K562 (cell line): ENCODE measurements around the gene LPAR3. TPM values are rescaled to one million over a fixed set of nuclear protein-coding genes. Genes with fewer than 3 reads are reported as not detected.

Source experiments
- ATAC-seq: fragments of 200-7000 bp; cut with Tn5 transposase; 3 replicates; pipeline ENCODE4 v1.9.1; 2020; ENCODE audit warnings: moderate library complexity
- BruUV-seq: library from RNA; stranded (reverse); fragments of 400-500 nt; replicated peaks from 2 replicates; lab custom pipeline; 2021; lab: Mats Ljungman, UMichigan
- CTCF ChIA-PET: fragments of 300-600 bp; formaldehyde crosslinking; extraction: SDS; loops from one replicate; lab custom pipeline; 2021; ENCODE audit warnings: low intra/inter-chr PET ratio; lab: Yijun Ruan, JAX
- POLR2A ChIA-PET: fragments of 300-600, 350-650 bp; sonication (Branson Sonifier 250); formaldehyde crosslinking; extraction: SDS; loops from one replicate; lab custom pipeline; 2021; ENCODE audit warnings: antibody characterized with exemption, inconsistent platforms; lab: Yijun Ruan, JAX
- DNase-seq, 4 experiments: peaks; one replicate each; pipeline versions ENCODE4 v3.0.0 to v3.0.0-alpha.2; 2011 to 2018; ENCODE audit warnings: low spot score in 3 of 4, mixed read lengths in 3 of 4; ENCODE audit errors: extremely low read depth in 1 of 4
- FAIRE-seq: peaks from 2 replicates; lab custom pipeline; 2011; peaks lifted over from hg19 to GRCh38; lab: Jason Lieb, UNC
- H2AFZ ChIP-seq: 2 replicates; pipeline ENCODE4 v1.6.0; 2011; ENCODE audit warnings: low read depth, low read length, control low read depth, inconsistent platforms
- H3K27ac ChIP-seq: fragments of 200-600 bp; 3 replicates; pipeline ENCODE4 v1.8.0; 2011; ENCODE audit warnings: low read depth, mild to moderate bottlenecking, control low read depth, inconsistent platforms, low read length, moderate library complexity, mixed read lengths; ENCODE audit errors: extremely low read depth
- H3K27me3 ChIP-seq, 2 experiments: fragments of 300-600 bp in 1 of 2; 2 replicates in 1 of 2; 3 replicates in 1 of 2; pipeline versions ENCODE4 v1.6.0 to v1.8.0; 2011; ENCODE audit warnings: inconsistent platforms in 2 of 2, low read length in 2 of 2, mild to moderate bottlenecking in 1 of 2, mixed read lengths in 1 of 2, moderate library complexity in 1 of 2; ENCODE audit not compliant: control insufficient read depth in 2 of 2, insufficient read depth in 2 of 2
- H3K36me3 ChIP-seq: fragments of 300-600 bp; 3 replicates; pipeline ENCODE4 v1.8.0; 2011; ENCODE audit warnings: mild to moderate bottlenecking, low read length, inconsistent platforms; ENCODE audit not compliant: control insufficient read depth, insufficient read depth
- H3K4me1 ChIP-seq, 2 experiments: fragments of 200-600 bp in 1 of 2; replicated peaks in 1 of 2; 2 replicates in 1 of 2; 3 replicates in 1 of 2; pipeline versions ENCODE4 v1.5.1 to v1.8.0; 2011; ENCODE audit warnings: inconsistent platforms in 2 of 2, low read length in 2 of 2, mild to moderate bottlenecking in 1 of 2, mixed read lengths in 1 of 2, moderate library complexity in 1 of 2; ENCODE audit not compliant: control insufficient read depth in 2 of 2, insufficient read depth in 2 of 2
- H3K4me2 ChIP-seq: 2 replicates; pipeline ENCODE4 v1.6.1; 2011; ENCODE audit warnings: low read length, control low read depth, inconsistent platforms, mixed read lengths; ENCODE audit not compliant: insufficient read depth
- H3K4me3 ChIP-seq: fragments of 200-600 bp; sonication (generic), shearing (Covaris generic); 2 replicates; pipeline ENCODE4 v1.5.1; 2016; ENCODE audit warnings: control low read depth, inconsistent platforms
- H3K79me2 ChIP-seq: fragments of 200-600 bp; 3 replicates; pipeline ENCODE4 v1.8.0; 2011; ENCODE audit warnings: low read length, inconsistent platforms; ENCODE audit not compliant: control insufficient read depth, insufficient read depth
- H3K9ac ChIP-seq, 2 experiments: 2 replicates each; pipeline versions ENCODE4 v1.6.0 to v1.6.1; 2011; ENCODE audit warnings: low read depth in 2 of 2, low read length in 2 of 2, control low read depth in 1 of 2, inconsistent platforms in 1 of 2, mild to moderate bottlenecking in 1 of 2, mixed read lengths in 1 of 2; ENCODE audit not compliant: insufficient read depth in 1 of 2
- H3K9me1 ChIP-seq: one replicate; pipeline ENCODE4 v1.6.0; 2011; ENCODE audit warnings: inconsistent platforms, mild to moderate bottlenecking, low read length, moderate library complexity; ENCODE audit not compliant: control insufficient read depth, insufficient read depth
- H3K9me3 ChIP-seq: replicated peaks from 2 replicates; pipeline ENCODE4 v1.5.1; 2011; ENCODE audit warnings: low read depth, low read length, inconsistent platforms; ENCODE audit not compliant: control insufficient read depth, insufficient read depth
- H4K20me1 ChIP-seq: replicated peaks from 2 replicates; pipeline ENCODE4 v1.6.1; 2011; ENCODE audit warnings: low read length, inconsistent platforms, mixed read lengths; ENCODE audit not compliant: control insufficient read depth, insufficient read depth
- ATF3 ChIP-seq, 2 experiments: fragments of 450-650 bp in 1 of 2; sonication (generic) in 1 of 2; formaldehyde crosslinking in 1 of 2; IDR thresholded peaks in 1 of 2; conservative IDR thresholded peaks in 1 of 2; 2 replicates each; pipeline versions ENCODE4 v1.6.1 to v1.8.1; 2016 to 2023; ENCODE audit warnings: mild to moderate bottlenecking in 2 of 2, moderate library complexity in 2 of 2, inconsistent platforms in 1 of 2, missing genetic modification reagents in 1 of 2
- BCOR ChIP-seq: fragments of 450-650 bp; IDR thresholded peaks from 2 replicates; pipeline ENCODE4 v1.6.1; 2016
- CBX3 ChIP-seq, 2 experiments: IDR thresholded peaks; 1 replicate in 1 of 2; 2 replicates in 1 of 2; pipeline ENCODE4 v1.6.1; 2012; ENCODE audit warnings: inconsistent platforms in 2 of 2, low read length in 2 of 2, borderline replicate concordance in 1 of 2, control low read depth in 1 of 2
- CCAR2 ChIP-seq: fragments of 200-400 bp; formaldehyde crosslinking; IDR thresholded peaks from 2 replicates; pipeline ENCODE4 v1.6.1; 2017; ENCODE audit warnings: mild to moderate bottlenecking, low read depth, low read length
- CHD1 ChIP-seq: fragments of 200-600 bp; sonication (generic); IDR thresholded peaks from one replicate; pipeline ENCODE4 v1.6.1; 2012; ENCODE audit warnings: mild to moderate bottlenecking, moderate library complexity, low read length, inconsistent platforms
- CREM ChIP-seq: IDR thresholded peaks from 2 replicates; pipeline ENCODE4 v1.6.1; 2014; ENCODE audit warnings: antibody characterized with exemption, low read depth
- FOXP1 ChIP-seq: sonication (generic); formaldehyde crosslinking; IDR thresholded peaks from 2 replicates; pipeline ENCODE4 v1.8.0; 2022; ENCODE audit warnings: mild to moderate bottlenecking, missing genetic modification reagents
- HDAC1 ChIP-seq, 2 experiments: fragments of 450-650 bp; IDR thresholded peaks; 2 replicates each; pipeline ENCODE4 v1.6.1; 2016 to 2017; ENCODE audit warnings: inconsistent platforms in 1 of 2, mild to moderate bottlenecking in 1 of 2, moderate library complexity in 1 of 2
- HDAC3 ChIP-seq: fragments of 450-650 bp; IDR thresholded peaks from 2 replicates; pipeline ENCODE4 v1.6.1; 2018; ENCODE audit warnings: borderline replicate concordance, mild to moderate bottlenecking, moderate library complexity; ENCODE audit not compliant: partially characterized antibody
- HNRNPH1 ChIP-seq: fragments of 200-400 bp; formaldehyde crosslinking; optimal IDR thresholded peaks from 2 replicates; pipeline ENCODE3; 2017; ENCODE audit warnings: low read depth, mild to moderate bottlenecking, low read length, moderate library complexity
- MBD1 ChIP-seq: fragments of 250-450 bp; sonication (Bioruptor Pico); IDR thresholded peaks from 2 replicates; pipeline ENCODE4 v1.8.0; 2022; ENCODE audit warnings: inconsistent platforms
- NCOA1 ChIP-seq: fragments of 450-650 bp; IDR thresholded peaks from 2 replicates; pipeline ENCODE4 v1.6.1; 2016; ENCODE audit warnings: low read depth
- NCOR1 ChIP-seq: fragments of 450-650 bp; IDR thresholded peaks from 2 replicates; pipeline ENCODE4 v1.6.1; 2016; ENCODE audit warnings: mild to moderate bottlenecking, moderate library complexity
- PKNOX1 ChIP-seq: fragments of 450-650 bp; IDR thresholded peaks from 2 replicates; pipeline ENCODE4 v1.6.1; 2016
- RBM25 ChIP-seq: fragments of 200-400 bp; formaldehyde crosslinking; IDR thresholded peaks from 2 replicates; pipeline ENCODE4 v1.6.1; 2018; ENCODE audit warnings: low read length, low read depth, moderate library complexity; ENCODE audit not compliant: severe bottlenecking
- STAG1 ChIP-seq: sonication (generic); formaldehyde crosslinking; IDR thresholded peaks from 2 replicates; pipeline ENCODE4 v1.5.0; 2020; ENCODE audit warnings: missing genetic modification reagents, borderline replicate concordance
- TRIM24 ChIP-seq, 2 experiments: fragments of 450-650 bp; IDR thresholded peaks; 2 replicates each; pipeline ENCODE4 v1.6.1; 2016
- ZFP36 ChIP-seq: fragments of 150-350 bp; IDR thresholded peaks from 2 replicates; pipeline ENCODE4 v1.6.1; 2018; ENCODE audit warnings: low read length, low read depth; ENCODE audit not compliant: partially characterized antibody
- ZNF133 ChIP-seq: fragments of 250-450 bp; sonication (Bioruptor Pico); IDR thresholded peaks from 2 replicates; pipeline ENCODE4 v1.4.0; 2020; ENCODE audit warnings: mild to moderate bottlenecking
- ZNF740 ChIP-seq, 3 experiments: fragments of 200-800 bp in 1 of 3; sonication (Bioruptor generic) in 1 of 3; sonication (generic) in 1 of 3; formaldehyde crosslinking in 1 of 3; IDR thresholded peaks; 2 replicates each; pipeline versions ENCODE4 v1.6.1 to v1.8.0; 2016 to 2022; ENCODE audit warnings: mild to moderate bottlenecking in 2 of 3, missing compliant biosample characterization in 2 of 3, missing genetic modification characterization in 2 of 3, missing genetic modification reagents in 1 of 3
- WGBS: fragments of 100-300 bp; shearing (Covaris generic); methylation state at CpG from one replicate; pipeline ENCODE4 v1.1.6; 2016; ENCODE audit warnings: low coverage, mixed read lengths; ENCODE audit not compliant: insufficient coverage; ENCODE audit errors: missing lambda C conversion rate; 5-methylcytosine and 5-hydroxymethylcytosine counted together
- in situ Hi-C: fragments of 300-500 bp; cut with MboI; formaldehyde crosslinking; loops from 4 replicates; pipeline ENCODE4 v1.15.0; 2018; ENCODE audit warnings: inconsistent platforms, mixed read lengths
- intact Hi-C: fragments of 100-400 bp; cut with micrococcal nuclease; formaldehyde crosslinking; loops from 2 replicates; pipeline ENCODE4 v1.14.2; 2022
- polyA plus RNA-seq, 8 experiments: library from polyadenylated mRNA; depleted of rRNA in 4 of 8; stranded (reverse) in 5 of 8; unstranded in 3 of 8; fragments of >200 nt; fragmentation: Nextera tagmentation in 2 of 8; fragmentation: Illumina TruSeq in 1 of 8; extraction: Ambion mirVana in 2 of 8; extraction: Trizol in 1 of 8; gene quantifications; 2 replicates each; pipeline versions ENCODE4 v1.2.1 to v1.2.3, GENCODE V29; 2011 to 2014; ENCODE audit warnings: inconsistent platforms in 1 of 8, missing spikeins in 1 of 8
- total RNA-seq, 7 experiments: library from RNA; depleted of rRNA in 6 of 7; stranded (reverse); fragments of >200 nt in 6 of 7; fragmentation: Illumina TruSeq in 2 of 7; extraction: Trizol in 2 of 7; gene quantifications; 2 replicates each; pipeline versions ENCODE4 v1.2.1 to v1.2.3, GENCODE V29; 2011 to 2021; ENCODE audit warnings: low replicate concordance in 1 of 7

LPAR3 gene
- total and polyA plus RNA-seq, 9 of the 15 experiments (the other 6 are each of a cell fraction or from before 2014, with no cell fraction given) = 0.11 TPM; not detected in 8

GRCh38 chr1:84792421-84792820, 100.6 kb downstream of the LPAR3 start:
- no peak for FAIRE-seq
- TF ChIP-seq FOXP1 = no peak
- no peak for TF ChIP-seq ZNF740 (CRISPR knock-in tag; IDR thresholded peaks at IDR 0.05)
- TF ChIP-seq ZNF740 (tag; IDR thresholded peaks at IDR 0.05) = no peak
- TF ChIP-seq CHD1 = no peak
- TF ChIP-seq ZNF133 (CRISPR knock-in tag) = no peak
- TF ChIP-seq STAG1 = no peak
- TF ChIP-seq HDAC1 (IDR thresholded peaks at IDR 0.05) = no peak
- no peak for TF ChIP-seq PKNOX1
- TF ChIP-seq HNRNPH1 = no peak
- TF ChIP-seq CREM = no peak
- TF ChIP-seq TRIM24 (IDR thresholded peaks at IDR 0.05) = peak; percentile 74 to 77; a peak in 2 of 4 replicates
- TF ChIP-seq CBX3 (IDR thresholded peaks at IDR 0.05; ENCODE audit: borderline replicate concordance in 1 of 2, low read length in 2 of 2) = peak in 1 of 2 experiments; percentile 42; a peak in 1 of 3 replicates
- TF ChIP-seq BCOR = no peak
- TF ChIP-seq MBD1 (CRISPR knock-in tag) = no peak
- no peak for TF ChIP-seq NCOR1
- TF ChIP-seq NCOA1 = no peak
- no peak for TF ChIP-seq CCAR2
- TF ChIP-seq HDAC3 = no peak
- TF ChIP-seq ZFP36 = peak; percentile 77
- TF ChIP-seq RBM25 = peak; percentile 63
- peak; percentile 74 for TF ChIP-seq ATF3 (IDR thresholded peaks at IDR 0.05)
- TF ChIP-seq ATF3 (CRISPR knock-in tag; conservative IDR thresholded peaks at IDR 0.05) = no peak

More at GRCh38 chr1:84792421-84792820, 100.6 kb downstream of the LPAR3 start:
- Histone ChIP-seq H3K4me2 (no peak overlapping the region), H3K79me2 (no peaks in the 10 kb centered on the region), H3K27ac (no peak overlapping the region), H4K20me1 (no peaks in the 10 kb centered on the region), H3K36me3 (no peaks in the 10 kb centered on the region), H3K9me1 (no peaks in the 10 kb centered on the region), H3K27me3 (no peaks in the 10 kb centered on the region; a peak in 1 of 5 replicates), H2AFZ (no peak overlapping the region), H3K4me1 (no peaks in the 10 kb centered on the region), H3K9me3 (no peaks in the 10 kb centered on the region), H3K4me3 (no peak overlapping the region), H3K9ac (no peak overlapping the region)
- in situ Hi-C loops (no loop called here), intact Hi-C loops (no loop called here)
- ChIA-PET POLR2A (no interaction called here), CTCF (no interaction called here)
- ATAC-seq = no peak
- BruUV-seq = no TSS peak
- DNase-seq = no peak
- 3% methylated on average over 2 of the region's 2 CpGs for WGBS
